NOMO-1 (cell line): ENCODE measurements around the gene DCTN4.

Experiments
- DNase-seq, 2 experiments: peaks; one replicate each; lab custom pipeline; 2025; ENCODE audit not compliant: unreplicated experiment in 2 of 2; lab: John Stamatoyannopoulos, UW

DCTN4 gene

DNA sequence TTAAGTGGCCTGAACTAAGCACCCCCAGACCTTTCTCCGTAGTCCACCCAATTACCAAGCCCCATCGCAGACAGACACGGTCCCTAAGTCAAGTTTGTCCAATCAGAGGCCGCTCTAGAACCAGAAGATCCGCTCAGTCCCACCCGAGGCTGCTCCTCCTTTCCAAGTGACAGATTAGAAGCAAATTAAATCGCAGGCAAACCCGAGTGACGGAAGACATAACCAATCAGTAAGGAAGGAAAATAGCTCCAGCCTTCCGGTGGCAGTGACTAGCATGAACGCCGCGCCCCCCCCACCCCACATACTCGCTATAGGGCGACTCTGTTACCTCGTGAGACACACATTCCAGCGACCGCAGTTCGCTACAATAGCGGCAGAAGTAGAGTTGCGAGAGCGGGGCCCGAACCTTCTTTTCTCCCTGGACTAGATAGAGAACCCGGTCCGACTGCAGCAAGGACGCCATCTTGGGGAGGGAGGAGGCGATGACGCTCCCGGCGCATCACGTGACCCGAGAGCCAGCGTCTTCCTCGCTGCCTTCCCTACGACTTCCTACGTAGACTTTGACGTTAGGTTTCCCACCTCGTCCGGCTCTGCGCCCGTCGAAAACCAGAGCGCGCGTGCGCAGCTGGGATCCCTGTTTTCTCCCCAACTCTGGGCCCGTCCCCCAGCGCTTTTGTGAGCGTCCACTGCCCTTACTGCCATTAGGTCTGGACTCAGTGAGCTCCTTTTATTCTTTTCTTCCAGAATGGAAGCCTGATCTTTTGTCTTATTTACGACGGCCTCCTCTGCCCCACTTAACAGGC is at the start of gene DCTN4:
DCTN4 (minus strand) TSS at position 487 of the 803 bp plus-strand sequence; CDS start at position 463, 24 bp downstream.
- DNase-seq, result peak; percentile 93 to 99

DNA sequence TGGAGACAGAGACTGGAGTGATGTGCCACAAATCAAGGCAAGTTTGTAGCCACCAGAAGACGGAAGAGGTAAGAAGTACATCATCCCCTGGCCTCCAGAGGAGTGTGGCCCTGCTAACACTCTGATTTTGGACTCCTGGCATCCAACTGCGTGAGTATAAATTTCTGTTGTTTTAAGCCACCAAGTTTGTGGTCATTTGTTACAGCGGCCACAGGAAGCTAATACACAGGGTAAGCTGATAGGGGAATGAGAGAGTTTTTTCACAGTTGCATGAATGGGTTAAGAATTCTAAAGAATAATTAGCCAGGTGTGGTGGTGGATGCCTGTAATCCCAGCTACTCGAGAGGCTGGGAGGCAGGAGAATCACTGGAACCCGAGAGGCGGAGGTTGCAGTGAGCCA is 45.6 kb upstream of the DCTN4 start:
- no peak for DNase-seq

DNA sequence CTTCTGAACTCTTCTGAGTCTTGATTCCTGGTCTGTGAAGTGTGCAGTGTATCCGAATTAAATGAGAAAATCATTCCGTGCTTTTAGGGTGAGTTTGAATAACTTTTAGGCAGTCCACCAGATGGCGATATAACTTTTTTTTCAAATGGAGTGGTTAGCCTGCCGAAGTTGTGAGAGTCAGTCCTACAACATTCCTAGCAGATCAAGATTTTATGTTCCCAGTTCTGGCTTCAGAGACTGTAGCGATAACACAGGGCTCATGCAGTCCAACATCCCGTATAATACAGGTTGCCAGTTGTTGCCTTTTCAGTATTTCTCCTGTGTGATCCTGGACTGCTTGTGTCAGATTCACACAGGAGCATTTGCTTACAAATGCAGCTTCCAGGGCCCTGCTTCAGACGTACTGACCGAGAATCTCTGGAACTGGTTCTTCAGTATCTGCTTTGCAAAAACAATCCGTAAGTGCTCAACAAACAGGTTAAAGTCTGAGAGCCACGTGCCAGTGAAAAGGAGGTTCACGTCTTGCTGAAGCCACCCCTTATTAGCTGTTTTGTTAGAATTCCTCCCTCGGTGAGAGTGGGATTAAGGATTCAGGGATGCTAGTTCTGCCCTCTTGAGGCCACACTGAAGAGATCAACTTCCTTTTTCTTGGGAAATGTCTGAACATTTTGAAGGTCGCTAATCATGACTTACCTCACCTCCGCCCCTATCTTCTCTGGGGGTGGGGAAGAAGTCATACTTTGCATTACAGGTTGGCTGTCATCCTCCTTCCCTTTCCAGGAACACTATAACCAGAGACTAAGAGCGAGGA is 42.5 kb upstream of the DCTN4 start:
- peak in 1 of 2 experiments; percentile 9 for DNase-seq

DNA sequence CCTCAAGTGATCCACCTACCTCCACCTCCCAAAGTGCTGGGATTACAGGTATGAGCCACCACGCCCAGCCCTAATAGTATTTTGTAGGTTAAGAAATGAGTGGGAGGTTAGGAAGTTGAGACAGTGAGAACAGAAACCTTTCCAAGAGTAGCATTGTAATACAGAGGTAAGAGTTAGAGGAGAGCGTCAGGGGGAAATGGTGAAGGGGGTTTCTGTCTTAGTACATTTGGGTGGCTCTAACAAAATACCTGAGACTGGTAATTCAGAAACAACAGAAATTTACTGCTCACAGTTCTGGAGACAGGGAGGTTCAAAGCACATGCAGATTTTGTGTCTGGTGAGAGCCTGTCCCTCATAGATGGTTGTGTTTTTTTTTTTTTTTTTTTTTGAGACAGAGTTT is 38.6 kb upstream of the DCTN4 start:
- DNase-seq, result no peak

DNA sequence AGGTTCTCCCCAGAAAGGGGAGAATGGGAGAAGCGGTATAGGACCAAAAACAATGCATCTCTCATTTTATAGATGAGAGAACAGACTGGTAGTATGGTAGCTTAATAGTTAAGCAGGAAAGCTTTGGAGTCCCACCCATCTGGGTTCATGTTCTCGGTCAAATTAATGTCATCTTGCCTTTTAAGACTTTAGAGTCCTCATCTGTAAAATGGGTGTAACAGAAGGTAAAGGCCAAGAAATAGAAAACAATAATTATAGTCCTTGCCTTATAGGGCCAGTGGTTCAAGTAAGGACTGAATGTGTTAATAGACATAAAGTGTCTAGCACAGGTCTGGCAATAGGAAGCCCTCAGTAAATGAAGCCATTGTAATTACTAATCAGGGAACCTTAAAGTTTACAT is 36.1 kb upstream of the DCTN4 start:
- DNase-seq, result no peak

DNA sequence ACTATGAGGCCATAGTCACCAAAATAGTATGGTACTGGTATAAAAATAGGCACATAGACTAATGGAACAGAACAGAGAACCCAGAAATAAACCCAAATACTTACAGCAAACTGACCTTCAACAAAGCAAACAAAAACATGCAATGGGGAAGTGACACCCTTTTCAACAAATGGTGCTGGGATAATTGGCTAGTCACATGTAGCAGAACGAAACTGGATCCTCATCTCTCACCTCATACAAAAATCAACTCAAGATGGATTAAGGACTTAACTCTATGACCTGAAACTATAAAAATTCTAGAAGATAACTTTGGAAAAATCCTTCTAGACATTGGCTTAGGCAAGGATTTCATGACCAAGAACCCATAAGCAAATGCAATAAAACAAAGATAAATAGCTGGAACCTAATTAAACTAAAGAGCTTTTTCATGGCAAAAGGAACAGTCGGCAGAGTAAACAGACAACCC is 34.6 kb upstream of the DCTN4 start:
- DNase-seq, result peak in 1 of 2 experiments; percentile 30

DNA sequence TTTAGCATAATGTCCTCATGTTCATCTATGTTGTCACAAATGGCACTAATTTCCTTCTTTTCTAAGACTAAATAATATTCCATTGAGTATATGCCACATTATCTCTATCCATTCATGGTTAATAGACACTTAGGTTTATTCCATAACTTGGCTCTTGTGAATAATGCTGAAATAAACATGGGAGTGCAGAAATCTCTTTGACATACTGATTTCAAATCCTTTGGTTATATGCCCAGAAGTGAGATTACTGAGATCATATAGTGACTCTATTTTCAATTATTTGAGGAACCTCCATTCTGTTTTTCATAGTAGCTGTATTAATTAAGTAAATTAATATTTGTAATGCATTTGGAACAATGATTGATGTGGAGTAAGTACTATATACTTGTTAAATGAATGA is 32.7 kb upstream of the DCTN4 start:
- DNase-seq, result no peak

DNA sequence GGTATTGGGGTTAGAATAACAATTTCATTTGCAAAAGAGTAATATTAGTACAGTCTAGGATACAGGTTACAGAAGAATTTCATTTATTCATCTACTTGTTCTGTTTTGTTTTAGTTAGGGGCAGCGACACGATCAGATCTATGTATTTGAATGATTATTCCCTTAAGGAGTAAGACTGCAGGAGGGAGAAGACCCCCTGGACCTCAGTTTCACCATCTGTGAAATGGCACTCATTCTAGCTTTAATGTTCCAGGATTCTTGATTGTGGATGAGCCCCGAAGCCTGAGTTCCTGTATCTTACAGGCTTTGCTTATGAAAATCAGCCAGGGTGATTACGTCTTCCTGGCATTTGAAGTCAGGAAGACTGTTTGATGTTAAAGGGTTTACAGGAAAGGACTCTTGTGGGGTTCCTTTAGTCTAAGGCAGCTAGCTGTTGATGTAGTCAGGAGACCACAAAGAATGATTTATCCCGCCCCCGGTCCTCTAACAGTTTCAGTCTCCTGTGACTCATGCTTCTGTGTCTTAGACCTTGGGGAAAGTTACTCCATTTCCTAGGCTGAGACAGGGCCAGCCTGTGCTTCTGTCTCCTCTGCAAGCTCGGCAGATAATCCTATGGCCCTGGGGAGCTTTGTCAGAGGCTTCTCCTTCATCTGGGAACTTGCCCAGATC is 31.3 kb upstream of the DCTN4 start:
- peak; percentile 85 to 98 for DNase-seq

DNA sequence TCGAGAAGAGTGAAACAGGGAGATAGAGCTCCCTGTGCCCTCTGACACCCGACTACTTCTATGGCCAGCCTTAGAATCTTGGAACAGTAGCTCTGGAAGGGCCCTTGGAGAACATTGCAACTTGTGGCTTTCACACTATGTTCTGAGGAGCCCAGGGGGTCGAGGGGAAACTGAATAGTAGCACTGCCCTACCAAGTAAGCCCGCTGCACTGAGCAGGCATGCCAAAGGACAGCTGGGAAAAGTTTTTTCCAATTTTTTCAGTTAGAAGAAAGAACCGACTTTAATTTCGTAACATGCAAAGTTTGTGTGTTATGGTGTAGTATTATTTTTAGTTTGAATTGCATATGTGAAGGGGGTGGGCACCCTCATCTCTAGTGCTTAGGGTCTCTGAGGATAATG is 30.6 kb upstream of the DCTN4 start:
- no peak for DNase-seq

DNA sequence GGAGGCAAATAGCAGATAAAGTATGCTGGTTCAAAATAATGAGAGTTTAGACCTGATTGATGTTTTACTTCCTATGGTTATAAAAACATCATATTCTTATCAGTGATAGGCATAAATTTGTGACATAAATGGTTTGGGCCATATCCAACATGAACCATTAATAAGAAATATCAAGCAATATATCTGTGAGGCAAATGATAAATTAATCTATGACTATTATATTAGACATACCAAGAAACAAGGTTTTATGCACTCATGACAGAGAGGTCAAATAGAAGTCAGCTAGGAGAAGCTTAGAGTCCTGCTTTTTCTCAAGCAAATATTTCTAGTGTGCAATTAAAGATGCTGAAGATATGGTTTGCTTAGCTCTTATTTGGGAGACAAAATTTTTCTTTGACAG is 30.2 kb upstream of the DCTN4 start:
- DNase-seq, result no peak

DNA sequence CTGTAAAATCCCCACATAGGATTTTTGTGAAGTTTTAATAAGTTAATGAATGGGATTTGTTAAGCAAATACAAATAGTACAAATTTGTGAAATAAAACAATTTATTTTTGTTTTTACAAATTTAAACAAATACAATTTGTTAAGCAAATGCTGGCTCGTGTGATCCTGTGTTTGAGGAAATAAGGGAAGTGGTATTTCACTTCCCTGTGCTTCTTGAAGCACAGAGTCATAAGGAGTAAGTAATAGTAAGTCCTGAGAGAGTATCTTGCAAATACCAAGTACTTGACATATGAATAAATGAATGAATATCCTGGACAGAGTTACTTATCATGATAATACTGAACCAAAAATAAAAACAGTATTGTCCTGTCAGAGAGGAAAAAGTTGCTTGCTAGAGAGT is 28.8 kb upstream of the DCTN4 start:
- peak; percentile 7 to 65 for DNase-seq

DNA sequence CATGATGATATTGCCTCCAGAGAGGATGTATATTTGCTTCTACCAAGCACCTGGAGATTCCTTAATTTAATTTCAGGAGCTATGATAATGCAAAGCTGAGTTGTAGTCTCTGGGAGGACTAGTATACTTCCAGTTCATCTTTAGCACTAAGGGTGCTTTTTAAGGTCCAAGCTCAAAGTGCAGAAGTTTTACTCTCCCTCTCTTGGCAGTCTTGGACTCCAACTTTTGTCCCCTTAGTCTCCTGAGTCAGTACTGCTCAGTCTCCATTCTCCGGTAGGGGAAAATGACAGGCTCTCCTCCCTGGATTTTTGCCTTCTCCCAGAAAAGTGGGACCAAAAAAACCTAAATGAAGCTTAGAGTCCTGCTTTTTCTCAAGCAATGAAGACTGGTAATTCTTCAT is 28.1 kb upstream of the DCTN4 start:
- no peak for DNase-seq

DNA sequence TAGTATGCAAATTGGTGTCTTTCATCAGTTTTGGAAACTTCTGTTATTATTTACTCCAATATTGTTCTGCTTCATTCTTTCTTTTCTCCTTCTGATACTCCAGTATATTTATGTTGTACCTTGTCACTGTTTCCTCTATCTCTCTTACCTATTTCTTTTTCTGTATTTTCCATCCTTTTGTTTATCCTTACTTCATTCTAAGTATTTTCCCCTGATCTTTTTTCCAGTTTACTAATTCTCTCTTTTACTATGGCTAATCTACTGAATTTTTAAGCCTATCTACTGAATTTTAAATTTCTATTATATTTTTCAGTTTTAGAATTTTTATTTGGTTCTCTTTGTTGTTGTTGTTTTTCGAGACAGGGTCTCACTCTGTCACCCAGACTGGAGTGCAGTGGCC is 27.1 kb upstream of the DCTN4 start:
- DNase-seq, result no peak

DNA sequence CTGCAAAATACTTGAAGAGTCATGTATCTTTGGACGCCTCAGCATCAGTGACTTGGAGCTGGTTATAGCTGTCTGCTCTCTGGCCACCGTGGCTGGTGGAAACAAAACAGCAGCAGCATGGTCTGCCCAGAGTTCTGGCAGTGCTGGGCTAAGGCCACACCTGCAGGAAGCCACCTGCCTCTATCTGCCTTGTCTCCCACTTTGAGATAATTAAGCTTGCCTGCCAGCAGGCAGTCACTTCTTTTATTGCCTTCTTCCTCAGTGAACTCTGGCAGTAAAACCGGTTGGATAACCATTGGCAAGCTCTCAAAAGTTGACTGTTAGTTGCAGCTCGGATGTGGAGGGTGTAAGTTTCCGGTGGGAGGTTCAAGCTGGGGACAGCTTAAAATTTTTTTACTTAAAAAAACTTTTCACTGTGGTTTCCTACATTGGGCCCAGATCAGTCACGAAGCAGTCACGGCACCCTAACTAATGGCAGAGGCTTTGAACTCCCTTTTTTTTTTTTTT is 24.7 kb upstream of the DCTN4 start:
- peak; percentile 90 to 93 for DNase-seq

DNA sequence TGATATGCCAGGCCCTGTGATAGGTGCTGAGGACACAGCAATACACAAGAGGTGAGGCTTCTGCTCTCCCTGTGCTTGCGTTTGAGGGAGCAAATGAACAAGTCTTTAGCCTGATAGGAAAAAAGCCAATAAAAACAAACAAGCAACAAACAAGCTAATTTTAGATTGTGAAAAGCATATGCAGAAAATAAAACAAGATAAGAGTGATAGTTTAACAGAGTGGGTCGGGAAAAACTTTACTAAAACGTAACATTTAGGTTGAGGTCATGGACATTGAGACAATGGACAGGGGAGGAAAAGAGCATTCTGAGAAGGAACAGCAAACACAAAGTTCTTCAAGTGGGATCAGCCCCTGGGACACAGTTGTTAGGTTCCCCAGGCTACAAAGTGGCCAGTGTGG is 24.0 kb upstream of the DCTN4 start:
- no peak for DNase-seq

DNA sequence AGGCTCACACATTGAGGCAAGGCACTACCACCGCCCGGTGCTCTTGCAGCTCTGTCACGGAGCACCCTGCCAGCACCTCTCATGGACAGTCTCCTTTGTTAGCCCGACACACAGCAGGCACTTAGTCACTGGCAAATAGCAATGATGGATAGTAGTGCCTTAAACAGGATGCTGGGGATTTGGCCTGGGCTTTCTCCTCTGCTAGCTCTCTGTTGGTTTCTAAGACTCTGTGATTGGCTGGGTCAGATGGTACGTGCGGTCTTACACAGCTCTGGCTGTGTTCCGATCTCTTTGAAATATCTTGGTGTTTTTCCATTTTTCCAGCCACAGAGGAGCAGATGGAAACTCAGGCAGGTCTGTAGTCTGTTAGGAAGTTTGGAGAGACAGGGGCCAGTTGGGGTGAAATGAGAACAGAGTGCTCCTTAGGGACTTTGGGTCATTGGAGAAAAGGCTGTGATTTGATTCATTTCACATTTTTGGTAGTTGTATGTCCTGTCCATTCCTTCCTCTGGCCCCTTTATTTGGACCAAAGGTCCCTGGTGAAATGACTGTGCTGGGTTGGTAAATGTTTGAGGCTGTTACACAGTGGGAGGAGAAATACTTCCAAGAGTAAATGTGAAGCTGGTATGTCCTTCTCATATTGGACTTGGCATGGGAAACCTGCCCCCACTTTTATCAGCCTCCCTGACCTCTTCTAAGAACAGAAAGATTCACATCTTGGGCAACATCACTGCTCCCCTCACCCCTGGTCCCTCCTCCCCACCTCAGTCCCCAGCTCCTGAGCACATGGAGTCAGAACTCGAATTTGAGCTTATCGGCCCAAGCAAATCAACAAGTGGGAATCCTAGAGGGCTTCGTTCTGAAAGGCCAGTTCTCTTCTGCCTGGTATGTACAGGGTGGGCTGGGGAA is 23.1 kb upstream of the DCTN4 start:
- no peak for DNase-seq

DNA sequence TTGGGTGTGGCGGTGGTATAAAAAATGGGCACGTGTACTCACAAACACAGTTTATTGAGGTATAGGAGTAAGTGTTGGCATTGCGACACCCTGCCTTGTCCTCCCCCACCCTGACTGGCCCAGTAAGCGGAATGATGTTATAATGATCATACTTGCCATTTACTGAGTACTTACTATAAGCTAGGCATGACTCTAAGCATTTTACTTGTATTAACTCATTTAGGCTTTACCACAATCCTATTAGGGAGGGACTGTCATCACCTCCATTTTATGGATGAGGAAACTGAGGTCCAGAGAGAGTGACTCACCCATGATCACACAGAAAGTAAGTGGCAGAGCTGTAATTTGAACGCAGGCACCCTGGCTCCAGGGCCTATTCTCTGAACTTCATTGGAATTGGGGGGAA is 22.0 kb upstream of the DCTN4 start:
- peak in 1 of 2 experiments; percentile 32 for DNase-seq

DNA sequence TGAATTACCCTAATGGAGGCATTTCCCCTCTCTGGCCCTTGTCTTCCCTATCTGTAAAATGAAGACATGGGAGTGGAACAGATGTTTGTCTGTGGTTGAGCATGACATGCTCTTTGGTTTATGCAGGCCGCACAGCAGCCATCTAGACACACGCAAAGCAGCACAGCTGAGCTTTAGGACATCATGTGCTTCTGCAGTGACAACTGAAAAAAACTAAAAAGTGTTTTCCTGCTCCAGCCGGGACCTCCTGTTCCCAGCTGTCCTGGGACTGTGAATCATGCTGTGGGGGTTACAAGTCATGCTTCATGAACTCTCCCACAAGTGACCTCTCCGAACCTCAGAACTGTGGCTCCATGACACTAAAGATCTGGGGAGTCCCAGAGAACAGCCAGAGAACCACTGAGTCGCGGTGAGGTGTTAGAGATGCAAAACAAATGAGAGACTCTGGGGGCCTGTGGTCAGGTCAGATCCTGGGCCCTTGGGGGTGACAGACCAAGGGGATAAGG is 21.4 kb upstream of the DCTN4 start:
- DNase-seq, result peak in 1 of 2 experiments; percentile 41

DNA sequence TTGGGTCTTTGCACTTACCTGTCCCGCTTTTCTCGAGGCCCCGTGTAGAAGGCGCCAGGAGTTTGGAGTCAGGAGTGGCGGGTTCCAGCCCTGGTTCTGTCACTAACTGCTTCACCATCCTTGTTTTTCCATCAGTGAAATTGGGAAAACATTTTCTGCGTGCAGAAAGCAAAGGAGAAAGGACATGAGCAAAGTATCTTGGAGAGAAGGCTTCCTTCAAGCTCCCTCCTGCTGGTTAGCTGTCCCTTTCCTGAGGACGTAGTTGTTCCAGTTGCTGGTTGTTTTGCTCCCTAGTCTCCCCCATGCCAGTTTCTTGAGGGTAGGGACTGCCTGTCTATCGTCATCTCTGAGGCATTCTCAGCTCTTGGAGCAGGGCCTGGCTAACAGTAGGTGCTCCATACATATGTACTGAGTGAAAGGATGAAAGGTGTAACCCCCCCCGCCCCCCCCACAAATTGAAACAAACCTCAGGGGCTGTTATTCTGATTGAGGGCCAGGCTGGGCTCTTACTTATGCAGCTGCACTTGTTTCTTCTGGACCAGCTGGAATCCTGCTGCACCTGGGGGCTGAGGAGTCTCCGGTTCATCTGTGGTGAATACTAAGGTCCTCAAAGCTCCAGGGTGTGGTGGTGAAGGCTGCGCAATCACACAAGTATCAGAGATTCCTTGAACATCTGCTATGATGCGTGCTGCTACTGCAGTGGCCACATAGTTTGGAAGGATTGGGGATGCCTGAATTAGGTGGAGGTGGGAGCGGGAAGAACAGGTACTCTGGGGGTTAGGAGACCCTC is 20.8 kb upstream of the DCTN4 start:
- DNase-seq, result peak in 1 of 2 experiments; percentile 41
